Common myeloid progenitor, CD34-positive (primary cell): ENCODE measurements around the gene OLR1.
"Not testable (repeated sequence)": the region's sequence is repeated elsewhere in the genome, so short reads cannot be mapped to it uniquely, and the experiment has no call there.

Source experiments
- CTCF ChIA-PET: fragments of 350-600 bp; sonication (Branson Sonifier 250); formaldehyde crosslinking; loops from one replicate; lab custom pipeline; 2021; ENCODE audit warnings: antibody characterized with exemption; lab: Charles Lee
- POLR2A ChIA-PET: fragments of 350-600 bp; sonication (Branson Sonifier 250); formaldehyde crosslinking; loops from one replicate; lab custom pipeline; 2021; ENCODE audit warnings: antibody characterized with exemption; lab: Charles Lee
- DNase-seq, 3 donors: peaks; one replicate each; pipeline versions ENCODE4 v3.0.0 to v3.0.0-alpha.2; 2013
- H3K27ac ChIP-seq, 2 experiments: 1 replicate in 1 of 2; 2 replicates in 1 of 2; pipeline ENCODE4 v1.7.0; 2013; ENCODE audit warnings: inconsistent platforms in 2 of 2, low read length in 2 of 2, mild to moderate bottlenecking in 2 of 2, low read depth in 1 of 2, moderate library complexity in 1 of 2; ENCODE audit not compliant: severe bottlenecking in 2 of 2, insufficient read depth in 1 of 2, poor library complexity in 1 of 2
- H3K27me3 ChIP-seq, 5 experiments: replicated peaks in 2 of 5; 1 replicate in 3 of 5; 2 replicates in 2 of 5; pipeline versions ENCODE4 v1.6.1 to v1.7.0; 2013; ENCODE audit warnings: low read length in 4 of 5, mild to moderate bottlenecking in 2 of 5, moderate library complexity in 2 of 5, inconsistent platforms in 1 of 5; ENCODE audit not compliant: insufficient read depth in 5 of 5, control insufficient read depth in 4 of 5
- H3K36me3 ChIP-seq, 4 experiments: 1 replicate in 2 of 4; 2 replicates in 2 of 4; pipeline versions ENCODE4 v1.6.1 to v1.7.0; 2013; ENCODE audit warnings: low read length in 3 of 4, control low read depth in 1 of 4, mild to moderate bottlenecking in 1 of 4; ENCODE audit not compliant: control insufficient read depth in 4 of 4, insufficient read depth in 4 of 4
- H3K4me1 ChIP-seq, 4 experiments: 1 replicate in 3 of 4; 2 replicates in 1 of 4; pipeline versions ENCODE4 v1.6.1 to v1.7.1; 2013; ENCODE audit warnings: low read length in 3 of 4, mild to moderate bottlenecking in 3 of 4, control low read depth in 1 of 4, inconsistent platforms in 1 of 4, moderate library complexity in 1 of 4; ENCODE audit not compliant: control insufficient read depth in 4 of 4, insufficient read depth in 4 of 4; ENCODE audit errors: control extremely low read depth in 1 of 4
- H3K4me3 ChIP-seq, 7 experiments: 1 replicate in 4 of 7; 2 replicates in 3 of 7; pipeline versions ENCODE4 v1.5.1 to v1.7.0; 2013; ENCODE audit warnings: mild to moderate bottlenecking in 7 of 7, low read length in 6 of 7, moderate library complexity in 6 of 7, inconsistent platforms in 2 of 7, low read depth in 2 of 7, control low read depth in 1 of 7; ENCODE audit not compliant: insufficient read depth in 4 of 7, control insufficient read depth in 1 of 7; ENCODE audit errors: extremely low read depth in 1 of 7
- H3K9me3 ChIP-seq, 5 experiments: 1 replicate in 4 of 5; 2 replicates in 1 of 5; pipeline versions ENCODE4 v1.6.1 to v1.7.1; 2013; ENCODE audit warnings: low read length in 4 of 5, mild to moderate bottlenecking in 2 of 5, inconsistent platforms in 1 of 5, low read depth in 1 of 5, moderate library complexity in 1 of 5; ENCODE audit not compliant: control insufficient read depth in 4 of 5, insufficient read depth in 2 of 5; ENCODE audit errors: control extremely low read depth in 1 of 5
- WGBS: methylation state at CpG from one replicate; pipeline ENCODE4 v1.1.5; 2013; ENCODE audit not compliant: insufficient coverage; 5-methylcytosine and 5-hydroxymethylcytosine counted together

OLR1 gene

DNA sequence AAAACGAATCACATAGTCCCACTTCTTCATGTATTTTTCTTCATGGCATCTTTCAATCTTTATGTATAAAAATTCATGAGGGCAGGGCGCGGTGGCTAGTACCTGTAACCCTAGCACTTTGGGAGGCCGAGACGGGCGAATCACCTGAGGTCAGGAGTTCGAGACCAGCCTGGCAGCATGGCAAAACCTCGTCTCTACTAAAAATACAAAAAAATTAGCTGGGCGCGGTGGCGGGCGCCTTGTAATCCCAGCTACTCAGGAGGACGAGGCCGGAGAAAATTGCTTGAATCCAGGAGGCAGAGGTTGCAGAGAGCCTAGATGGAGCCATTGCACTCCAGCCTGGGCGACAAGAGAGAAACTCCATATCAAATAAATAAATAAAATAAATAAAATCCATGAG is 38.3 kb upstream of the OLR1 start:
- Histone ChIP-seq H3K9me3 (no peaks in the 10 kb centered on the region), H3K27ac (no peak overlapping the region), H3K4me1 (peaks cover 5 to 31% (median 15%) of the 10 kb centered on the region in 4 experiments), H3K27me3 (no peaks in the 10 kb centered on the region), H3K36me3 (no peaks in the 10 kb centered on the region), H3K4me3 (no peak overlapping the region)
- ChIA-PET POLR2A (no interaction called here), CTCF (interaction anchor here (1.2 to 1.6 kb wide), 2 partner anchors 13 to 33 kb away, joined by 4 read pairs; no protein-coding TSS in a partner anchor)
- DNase-seq = no peak
- WGBS = 93% methylated on average over 14 of the region's 15 CpGs

DNA sequence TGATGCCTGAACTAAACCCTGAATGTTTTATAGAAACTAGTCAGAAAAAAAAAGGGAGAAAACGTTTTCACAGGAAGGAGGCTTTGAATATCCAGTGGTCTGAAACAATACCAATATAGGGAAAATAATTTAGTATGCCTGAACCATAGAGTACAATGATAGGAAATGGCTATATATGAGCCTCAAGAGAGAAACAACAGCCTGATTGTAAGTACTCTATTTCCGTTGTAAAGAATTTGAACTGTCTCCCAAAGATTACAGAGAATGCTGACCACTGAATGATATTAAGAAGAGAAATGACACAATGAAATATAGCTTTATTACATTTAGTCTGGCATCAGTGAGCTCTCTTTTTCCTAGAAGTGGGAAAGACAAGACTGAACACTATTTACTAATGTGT is 35.2 kb upstream of the OLR1 start:
- no peak for DNase-seq
- Histone ChIP-seq H3K4me3 (no peak overlapping the region), H3K9me3 (no peaks in the 10 kb centered on the region), H3K36me3 (no peaks in the 10 kb centered on the region), H3K27me3 (no peaks in the 10 kb centered on the region), H3K4me1 (peaks cover 0 to 5% (median 2%) of the 10 kb centered on the region in 4 experiments), H3K27ac (no peak overlapping the region)
- CTCF ChIA-PET = no interaction called here
- POLR2A ChIA-PET = no interaction called here
- WGBS = 0% methylated on average over 1 of the region's 2 CpGs

GRCh38 chr12:10205220-10205807 is 33.4 kb upstream of the OLR1 start:
- Histone ChIP-seq H3K27ac (no peak overlapping the region), H3K27me3 (no peaks in the 10 kb centered on the region), H3K36me3 (no peaks in the 10 kb centered on the region), H3K9me3 (no peaks in the 10 kb centered on the region), H3K4me1 (no peaks in the 10 kb centered on the region), H3K4me3 (no peak overlapping the region)
- ChIA-PET CTCF (interaction anchor here (0.6 to 1.6 kb wide), 3 partner anchors 10 to 78 kb away, joined by 4 to 5 read pairs (median 4); no protein-coding TSS in a partner anchor), POLR2A (no interaction called here)
- WGBS = 90% methylated on average over 2 of the region's 3 CpGs
- DNase-seq = no peak

GRCh38 chr12:10204495-10204894 is 32.6 kb upstream of the OLR1 start:
- H3K9me3 ChIP-seq, POLR2A ChIA-PET, H3K36me3 ChIP-seq, H3K4me1 ChIP-seq, H3K27me3 ChIP-seq, DNase-seq, H3K4me3 ChIP-seq, H3K27ac ChIP-seq: not testable (repeated sequence)
- CTCF ChIA-PET = interaction anchor here (1.4 to 1.6 kb wide), 2 partner anchors 9 to 14 kb away, joined by 4 to 5 read pairs; no protein-coding TSS in a partner anchor
- no CpG with 5 or more reads among the region's 2 CpGs for WGBS

GRCh38 chr12:10197879-10198278 is 25.9 kb upstream of the OLR1 start:
- no peak for DNase-seq
- no peaks in the 10 kb centered on the region for H3K9me3 ChIP-seq
- POLR2A ChIA-PET = no interaction called here
- peaks cover 0 to 9% (median 4%) of the 10 kb centered on the region in 4 experiments for H3K4me1 ChIP-seq
- H3K36me3 ChIP-seq = no peaks in the 10 kb centered on the region
- CTCF ChIA-PET = interaction anchor here (0.6 to 1.5 kb wide), 3 partner anchors 12 to 113 kb away, joined by 3 to 4 read pairs (median 4); no protein-coding TSS in a partner anchor
- peaks cover 0 to 3% (median 0%) of the 10 kb centered on the region in 5 experiments for H3K27me3 ChIP-seq
- no peak overlapping the region for H3K4me3 ChIP-seq
- no peak overlapping the region for H3K27ac ChIP-seq
- 100% methylated on average over 4 of the region's 5 CpGs for WGBS

- Histone ChIP-seq H3K27ac (no peak overlapping the region), H3K9me3 (no peaks in the 10 kb centered on the region), H3K27me3 (peaks cover 0 to 3% (median 0%) of the 10 kb centered on the region in 5 experiments), H3K4me1 (peaks cover 0 to 9% (median 4%) of the 10 kb centered on the region in 4 experiments), H3K4me3 (no peak overlapping the region), H3K36me3 (no peaks in the 10 kb centered on the region)
- ChIA-PET CTCF (interaction anchor here (0.7 to 1.2 kb wide), 4 partner anchors 25 to 446 kb away, joined by 3 read pairs; partner anchors contain the start of gene CLEC7A), POLR2A (interaction anchor here (0.6 to 2.1 kb wide), 4 partner anchors 10 to 717 kb away, joined by 3 to 9 read pairs (median 4); partner anchors contain the start of gene GABARAPL1)
- 42% methylated on average over 10 of the region's 10 CpGs for WGBS
- peak; percentile 44 to 82 (median 68) for DNase-seq
Observed at GRCh38 chr12:10196210-10196609, 24.3 kb upstream of the OLR1 start.

- H3K27ac ChIP-seq = no peak overlapping the region
- H3K36me3 ChIP-seq = no peaks in the 10 kb centered on the region
- H3K9me3 ChIP-seq = no peaks in the 10 kb centered on the region
- no peak for DNase-seq
- H3K27me3 ChIP-seq = peaks cover 0 to 3% (median 0%) of the 10 kb centered on the region in 5 experiments
- POLR2A ChIA-PET = interaction anchor here (2.1 kb wide), 1 partner anchor 19 kb away, joined by 4 read pairs; the partner anchor contains the start of gene GABARAPL1
- H3K4me3 ChIP-seq = no peak overlapping the region
- H3K4me1 ChIP-seq = peaks cover 0 to 9% (median 4%) of the 10 kb centered on the region in 4 experiments
- WGBS = 100% methylated on average over 3 of the region's 3 CpGs
- CTCF ChIA-PET = interaction anchor here (1.3 to 1.5 kb wide), 2 partner anchors 11 to 14 kb away, joined by 5 read pairs; no protein-coding TSS in a partner anchor
Observed at GRCh38 chr12:10194160-10194670, 22.3 kb upstream of the OLR1 start.
